ENCODE measurements around the gene MSX2. TPM values are rescaled to one million over a fixed set of nuclear protein-coding genes. Genes with fewer than 3 reads are reported as not detected.

MSX2 gene
- total and polyA plus RNA-seq, 2 of the 4 experiments (the other 2 are of a cell fraction) = 2.2 to 3.7 TPM

DNA sequence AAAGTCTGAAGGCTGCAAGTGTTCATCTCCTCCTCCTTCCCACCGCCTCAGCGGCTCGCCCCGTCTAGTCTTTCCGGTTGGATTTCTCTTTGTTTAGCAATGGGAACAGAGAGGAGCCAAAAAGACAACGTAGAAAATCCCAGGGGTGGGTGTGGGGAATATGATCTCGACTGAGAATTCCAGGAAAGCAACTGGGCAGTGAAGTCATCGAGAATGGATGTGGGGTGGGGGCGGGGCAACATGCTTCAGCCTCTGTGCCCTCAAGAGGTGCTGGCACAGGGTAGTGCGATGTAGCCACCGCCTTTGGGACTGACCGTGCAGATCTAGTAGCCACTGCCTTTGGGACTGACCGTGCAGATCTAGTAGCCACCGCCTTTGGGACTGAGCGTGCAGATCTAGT is 12.9 kb downstream of the MSX2 start:
- Histone ChIP-seq H2BK120ac (ENCODE audit: low read depth, low read length) (peak overlapping the region; percentile 49), H2BK15ac (ENCODE audit: low read depth, low read length) (peak overlapping the region; percentile 31; the same call in 2 of the 3 replicates), H4K20me1 (ENCODE audit: insufficient read depth, low read length) (no peaks in the 10 kb centered on the region), H3K23ac (ENCODE audit: low read depth, low read length) (no peak overlapping the region), H3K36me3 (ENCODE audit: control insufficient read depth, insufficient read depth, low read length) (no peaks in the 10 kb centered on the region), H3K4me2 (ENCODE audit: low read depth, low read length) (no peak overlapping the region), H2AFZ (replicated peaks; ENCODE audit: low read length, poor library complexity) (no peak overlapping the region), H3K9me1 (ENCODE audit: insufficient read depth, low read length) (no peaks in the 10 kb centered on the region; the same call in 1 of the 2 replicates), H3K14ac (replicated peaks; ENCODE audit: low read depth, low read length) (0 out of 2 replicates have a peak overlapping the region, but pooled peaks have one; percentile 26), H2AK5ac (ENCODE audit: low read depth, low read length) (peak overlapping the region; percentile 38), H3K4me1 (ENCODE audit: control insufficient read depth, insufficient read depth, low read length) (peaks cover 6% of the 10 kb centered on the region), H2BK5ac (ENCODE audit: low read depth, low read length, poor library complexity, severe bottlenecking) (no peak overlapping the region), H3K9ac (ENCODE audit: low read depth, low read length) (no peak overlapping the region), H3K79me1 (ENCODE audit: low read depth in 1 of 2, low read length in 2 of 2) (no peaks in the 10 kb centered on the region), H3K27me3 (ENCODE audit: control insufficient read depth, insufficient read depth, low read length) (peaks cover 14% of the 10 kb centered on the region), H3K18ac (ENCODE audit: low read depth, low read length) (no peak overlapping the region), H3K56ac (ENCODE audit: extremely low read depth, insufficient read depth, low read length) (no peak overlapping the region), H2AK9ac (replicated peaks; ENCODE audit: low read depth, low read length, poor library complexity) (no peak overlapping the region), H3K4ac (ENCODE audit: low read depth, low read length) (peak overlapping the region; percentile 39), H2BK20ac (ENCODE audit: low read depth, low read length) (peak overlapping the region; percentile 49; the same call in 1 of the 2 replicates), H3K27ac (ENCODE audit: insufficient read depth, low read length) (no peak overlapping the region), H4K5ac (ENCODE audit: low read depth, low read length) (no peak overlapping the region), H4K91ac (ENCODE audit: insufficient read depth, low read depth, low read length) (peak overlapping the region; percentile 68), H3K4me3 (ENCODE audit: insufficient read depth, low read depth, low read length) (no peak overlapping the region), H4K8ac (ENCODE audit: low read depth in 2 of 2, low read length in 2 of 2) (peak overlapping the region; percentile 15 to 39; a peak in 1 of 4 replicates), H3K9me3 (ENCODE audit: control insufficient read depth, insufficient read depth, low read length) (no peaks in the 10 kb centered on the region)
- intact Hi-C loops (cut with micrococcal nuclease) = loop anchor here (5.0 kb wide), 3 partner anchors 55 to 205 kb away; no protein-coding TSS in a partner anchor
- dilution Hi-C loops (cut with HindIII; ENCODE audit: low sequenced_read_pairs, unreplicated experiment) = no loop called here
- TF ChIP-seq RFX5 (IDR thresholded peaks at IDR 0.05; ENCODE audit: low read depth, low read length) = no peak
- TF ChIP-seq BHLHE40 (IDR thresholded peaks at IDR 0.05; ENCODE audit: low read depth, low read length) = no peak
- no peak for TF ChIP-seq CEBPB (IDR thresholded peaks at IDR 0.05; ENCODE audit: low read depth, low read length)
- TF ChIP-seq MXI1 (IDR thresholded peaks at IDR 0.05; ENCODE audit: borderline replicate concordance, low read depth, low read length) = no peak
- TF ChIP-seq, protein P1, sequence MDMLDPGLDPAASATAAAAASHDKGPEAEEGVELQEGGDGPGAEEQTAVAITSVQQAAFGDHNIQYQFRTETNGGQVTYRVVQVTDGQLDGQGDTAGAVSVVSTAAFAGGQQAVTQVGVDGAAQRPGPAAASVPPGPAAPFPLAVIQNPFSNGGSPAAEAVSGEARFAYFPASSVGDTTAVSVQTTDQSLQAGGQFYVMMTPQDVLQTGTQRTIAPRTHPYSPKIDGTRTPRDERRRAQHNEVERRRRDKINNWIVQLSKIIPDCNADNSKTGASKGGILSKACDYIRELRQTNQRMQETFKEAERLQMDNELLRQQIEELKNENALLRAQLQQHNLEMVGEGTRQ (IDR thresholded peaks at IDR 0.05; ENCODE audit: low read depth, low read length) = no peak
- TF ChIP-seq NFE2L2 (IDR thresholded peaks at IDR 0.05; ENCODE audit: low read depth, low read length) = no peak
- no peak for TF ChIP-seq CHD1 (IDR thresholded peaks at IDR 0.05; ENCODE audit: low read depth, low read length)
- TF ChIP-seq RAD21 (IDR thresholded peaks at IDR 0.05; ENCODE audit: low read length) = no peak
- ChIA-PET CTCF (interaction anchor here (1.4 to 1.9 kb wide), 2 partner anchors 14 to 318 kb away, joined by 6 to 8 read pairs; no protein-coding TSS in a partner anchor), POLR2A (ENCODE audit: unreplicated experiment) (no interaction called here)
- BruUV-seq (replicated peaks) = no TSS peak
- 48% methylated on average over 10 of the region's 15 CpGs; no CpG with 5 or more reads in 1 of the 2 experiments for WGBS, 2 experiments (ENCODE audit: extremely low coverage in 2 of 2, insufficient read length in 1 of 2)
- peak; percentile 36 for DNase-seq
- in situ Hi-C loops (cut with MboI; ENCODE audit: low sequenced_read_pairs) = loop anchor here (25.0 kb wide), 1 partner anchor 325 kb away; no protein-coding TSS in a partner anchor
- ATAC-seq (ENCODE audit: low read depth) = no peak
